ENCODE data around the gene GAB2. TPM values are rescaled to one million over a fixed set of nuclear protein-coding genes. Genes with fewer than 3 reads are reported as not detected.
A peak's percentile ranks its signal among the peaks of the same experiment; 100 is the strongest.

Gene GAB2
- total and polyA plus RNA-seq, 2 of the 13 experiments (the other 11 are each of a cell fraction or from before 2014, with no cell fraction given), result 4.1 to 8.6 TPM

GRCh38 chr11:78188286-78189173 lies 229.1 kb downstream of the GAB2 start, which contains the start of the genes KCTD21 and USP35 (continued):
- TF ChIP-seq, protein P1, sequence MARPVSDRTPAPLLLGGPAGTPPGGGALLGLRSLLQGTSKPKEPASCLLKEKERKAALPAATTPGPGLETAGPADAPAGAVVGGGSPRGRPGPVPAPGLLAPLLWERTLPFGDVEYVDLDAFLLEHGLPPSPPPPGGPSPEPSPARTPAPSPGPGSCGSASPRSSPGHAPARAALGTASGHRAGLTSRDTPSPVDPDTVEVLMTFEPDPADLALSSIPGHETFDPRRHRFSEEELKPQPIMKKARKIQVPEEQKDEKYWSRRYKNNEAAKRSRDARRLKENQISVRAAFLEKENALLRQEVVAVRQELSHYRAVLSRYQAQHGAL (CRISPR knock-in tag; IDR thresholded peaks at IDR 0.05; ENCODE audit: not compliant biosample characterization), result no peak
- TF ChIP-seq ZNF674 (CRISPR knock-in tag; IDR thresholded peaks at IDR 0.05; ENCODE audit: low read depth) (no peak), ZNF296 (CRISPR knock-in tag; conservative IDR thresholded peaks at IDR 0.05) (peak; percentile 85; the same call in 1 of the 2 replicates), ZNF235 (CRISPR knock-in tag; IDR thresholded peaks at IDR 0.05; ENCODE audit: borderline replicate concordance) (no peak), MXD3 (CRISPR knock-in tag; IDR thresholded peaks at IDR 0.05) (peak; percentile 64), ZBTB38 (CRISPR knock-in tag; IDR thresholded peaks at IDR 0.05) (peak; percentile 74), IRF9 (CRISPR knock-in tag; IDR thresholded peaks at IDR 0.05; ENCODE audit: borderline replicate concordance) (0 out of 2 replicates have a peak, but pooled peaks have one; percentile 22), SMAD3 (CRISPR knock-in tag; IDR thresholded peaks at IDR 0.05) (peak; percentile 20; the same call in 1 of the 2 replicates), TFDP2 (CRISPR knock-in tag; IDR thresholded peaks at IDR 0.05) (no peak; the same call in 1 of the 2 replicates), ZNF33A (CRISPR knock-in tag; IDR thresholded peaks at IDR 0.05; ENCODE audit: borderline replicate concordance) (no peak), ZNF292 (CRISPR knock-in tag; IDR thresholded peaks at IDR 0.05; ENCODE audit: borderline replicate concordance, low read depth) (no peak), CHD2 (IDR thresholded peaks at IDR 0.05; ENCODE audit: low read depth, low read length) (peak; percentile 35; the same call in 1 of the 2 replicates)
- TF ChIP-seq, protein P2, sequence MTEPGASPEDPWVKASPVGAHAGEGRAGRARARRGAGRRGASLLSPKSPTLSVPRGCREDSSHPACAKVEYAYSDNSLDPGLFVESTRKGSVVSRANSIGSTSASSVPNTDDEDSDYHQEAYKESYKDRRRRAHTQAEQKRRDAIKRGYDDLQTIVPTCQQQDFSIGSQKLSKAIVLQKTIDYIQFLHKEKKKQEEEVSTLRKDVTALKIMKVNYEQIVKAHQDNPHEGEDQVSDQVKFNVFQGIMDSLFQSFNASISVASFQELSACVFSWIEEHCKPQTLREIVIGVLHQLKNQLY (CRISPR knock-in tag; IDR thresholded peaks at IDR 0.05), result peak; percentile 63
- TF ChIP-seq, protein P3, sequence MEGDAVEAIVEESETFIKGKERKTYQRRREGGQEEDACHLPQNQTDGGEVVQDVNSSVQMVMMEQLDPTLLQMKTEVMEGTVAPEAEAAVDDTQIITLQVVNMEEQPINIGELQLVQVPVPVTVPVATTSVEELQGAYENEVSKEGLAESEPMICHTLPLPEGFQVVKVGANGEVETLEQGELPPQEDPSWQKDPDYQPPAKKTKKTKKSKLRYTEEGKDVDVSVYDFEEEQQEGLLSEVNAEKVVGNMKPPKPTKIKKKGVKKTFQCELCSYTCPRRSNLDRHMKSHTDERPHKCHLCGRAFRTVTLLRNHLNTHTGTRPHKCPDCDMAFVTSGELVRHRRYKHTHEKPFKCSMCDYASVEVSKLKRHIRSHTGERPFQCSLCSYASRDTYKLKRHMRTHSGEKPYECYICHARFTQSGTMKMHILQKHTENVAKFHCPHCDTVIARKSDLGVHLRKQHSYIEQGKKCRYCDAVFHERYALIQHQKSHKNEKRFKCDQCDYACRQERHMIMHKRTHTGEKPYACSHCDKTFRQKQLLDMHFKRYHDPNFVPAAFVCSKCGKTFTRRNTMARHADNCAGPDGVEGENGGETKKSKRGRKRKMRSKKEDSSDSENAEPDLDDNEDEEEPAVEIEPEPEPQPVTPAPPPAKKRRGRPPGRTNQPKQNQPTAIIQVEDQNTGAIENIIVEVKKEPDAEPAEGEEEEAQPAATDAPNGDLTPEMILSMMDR (CRISPR knock-in tag; IDR thresholded peaks at IDR 0.05), result peak; percentile 9; the same call in 1 of the 2 replicates
- TF ChIP-seq, protein P4, sequence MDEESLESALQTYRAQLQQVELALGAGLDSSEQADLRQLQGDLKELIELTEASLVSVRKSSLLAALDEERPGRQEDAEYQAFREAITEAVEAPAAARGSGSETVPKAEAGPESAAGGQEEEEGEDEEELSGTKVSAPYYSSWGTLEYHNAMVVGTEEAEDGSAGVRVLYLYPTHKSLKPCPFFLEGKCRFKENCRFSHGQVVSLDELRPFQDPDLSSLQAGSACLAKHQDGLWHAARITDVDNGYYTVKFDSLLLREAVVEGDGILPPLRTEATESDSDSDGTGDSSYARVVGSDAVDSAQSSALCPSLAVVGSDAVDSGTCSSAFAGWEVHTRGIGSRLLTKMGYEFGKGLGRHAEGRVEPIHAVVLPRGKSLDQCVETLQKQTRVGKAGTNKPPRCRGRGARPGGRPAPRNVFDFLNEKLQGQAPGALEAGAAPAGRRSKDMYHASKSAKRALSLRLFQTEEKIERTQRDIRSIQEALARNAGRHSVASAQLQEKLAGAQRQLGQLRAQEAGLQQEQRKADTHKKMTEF (CRISPR knock-in tag; IDR thresholded peaks at IDR 0.05), result peak; percentile 87
- TF ChIP-seq, protein P5, sequence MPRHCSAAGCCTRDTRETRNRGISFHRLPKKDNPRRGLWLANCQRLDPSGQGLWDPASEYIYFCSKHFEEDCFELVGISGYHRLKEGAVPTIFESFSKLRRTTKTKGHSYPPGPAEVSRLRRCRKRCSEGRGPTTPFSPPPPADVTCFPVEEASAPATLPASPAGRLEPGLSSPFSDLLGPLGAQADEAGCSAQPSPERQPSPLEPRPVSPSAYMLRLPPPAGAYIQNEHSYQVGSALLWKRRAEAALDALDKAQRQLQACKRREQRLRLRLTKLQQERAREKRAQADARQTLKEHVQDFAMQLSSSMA (CRISPR knock-in tag; IDR thresholded peaks at IDR 0.05), result no peak; the same call in 1 of the 2 replicates
- TF ChIP-seq, protein P6, sequence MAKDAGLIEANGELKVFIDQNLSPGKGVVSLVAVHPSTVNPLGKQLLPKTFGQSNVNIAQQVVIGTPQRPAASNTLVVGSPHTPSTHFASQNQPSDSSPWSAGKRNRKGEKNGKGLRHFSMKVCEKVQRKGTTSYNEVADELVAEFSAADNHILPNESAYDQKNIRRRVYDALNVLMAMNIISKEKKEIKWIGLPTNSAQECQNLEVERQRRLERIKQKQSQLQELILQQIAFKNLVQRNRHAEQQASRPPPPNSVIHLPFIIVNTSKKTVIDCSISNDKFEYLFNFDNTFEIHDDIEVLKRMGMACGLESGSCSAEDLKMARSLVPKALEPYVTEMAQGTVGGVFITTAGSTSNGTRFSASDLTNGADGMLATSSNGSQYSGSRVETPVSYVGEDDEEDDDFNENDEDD (CRISPR knock-in tag; IDR thresholded peaks at IDR 0.05; ENCODE audit: borderline replicate concordance), result peak; percentile 49; the same call in 1 of the 2 replicates
